Stimulated activated CD4-positive, alpha-beta T cell treated with anti-CD3 and anti-CD28 coated beads, Interleukin-2, amount 100 ng/mL, for 24 hours (primary cell): ENCODE data around the gene ADNP.
"Not testable (repeated sequence)": the region's sequence is repeated elsewhere in the genome, so short reads cannot be mapped to it uniquely, and the experiment has no call there.

ENCODE experiments used
- DNase-seq, 2 donors: peaks; one replicate each; pipeline ENCODE4 v3.0.0-alpha.2; 2020

Gene ADNP

DNA sequence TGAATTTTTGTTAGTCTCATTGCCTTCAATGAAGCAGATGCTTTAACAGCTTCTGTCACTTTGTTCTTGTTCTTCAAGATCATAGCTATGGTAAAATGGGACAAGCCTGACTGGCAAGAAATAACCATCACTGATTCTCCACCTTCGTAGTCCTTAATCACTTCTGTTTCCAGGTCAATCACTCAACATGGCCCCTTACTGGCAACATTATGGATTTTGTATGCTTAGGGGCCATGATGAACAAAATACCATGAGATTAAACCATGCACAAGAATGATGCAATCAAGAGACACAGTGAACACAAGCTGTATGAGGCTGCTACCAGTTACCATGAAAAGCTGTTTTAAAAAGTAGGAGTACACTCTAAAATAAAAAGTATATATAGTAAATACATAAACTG, 32.8 kb downstream of the ADNP start:
- no peak for DNase-seq

GRCh38 chr20:50895111-50895830, 36.0 kb downstream of the ADNP start:
- no peak for DNase-seq

DNA sequence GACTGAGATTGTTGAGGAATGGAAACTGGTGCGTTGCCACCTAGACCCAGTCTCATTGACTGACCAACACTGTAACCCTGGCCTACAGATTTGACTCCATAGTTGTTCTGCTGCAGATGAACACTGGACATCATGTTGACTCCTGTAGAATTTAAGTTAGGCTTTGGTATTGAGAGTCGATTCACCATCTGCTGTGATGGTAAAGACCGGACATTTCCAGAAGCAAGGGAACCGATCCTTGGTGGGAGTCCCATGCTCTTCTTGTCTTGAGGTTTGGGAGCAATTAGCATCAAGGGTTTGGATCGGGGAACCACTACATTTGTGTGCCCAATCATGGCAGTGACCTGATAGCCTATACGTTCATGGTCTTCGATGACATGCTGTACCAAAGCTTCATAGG, 37.6 kb downstream of the ADNP start:
- no peak for DNase-seq

GRCh38 chr20:50892394-50892793, 38.8 kb downstream of the ADNP start:
- DNase-seq: no peak

GRCh38 chr20:50891138-50891537, 40.1 kb downstream of the ADNP start:
- DNase-seq: no peak

- no peak for DNase-seq
These were observed 43.7 kb downstream of the ADNP start for GRCh38 chr20:50887576-50887975.

- no peak for DNase-seq
These were observed 45.0 kb downstream of the ADNP start for GRCh38 chr20:50886184-50886790.

- no peak for DNase-seq
These were observed 45.5 kb downstream of the ADNP start for GRCh38 chr20:50885781-50886180.

DNA sequence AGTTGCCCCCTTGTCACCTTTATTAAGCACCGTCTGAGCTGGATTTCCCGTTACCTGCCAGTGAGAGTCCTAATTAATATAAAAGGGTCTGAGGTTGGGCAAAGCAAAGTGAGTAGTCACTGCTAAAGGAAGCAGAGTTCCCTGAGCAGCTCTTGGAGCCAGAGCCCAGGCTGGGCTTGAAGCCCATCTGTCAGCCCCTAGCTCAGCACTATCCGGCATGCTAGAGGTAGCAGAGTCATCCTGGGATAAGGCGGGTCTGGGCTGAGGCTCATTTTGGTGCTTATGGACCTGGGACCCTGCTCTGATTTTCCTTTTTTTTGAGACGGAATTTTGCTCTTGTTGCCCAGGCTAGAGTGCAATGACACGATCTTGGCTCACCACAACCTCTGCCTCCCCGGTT, 46.2 kb downstream of the ADNP start:
- DNase-seq: no peak

DNA sequence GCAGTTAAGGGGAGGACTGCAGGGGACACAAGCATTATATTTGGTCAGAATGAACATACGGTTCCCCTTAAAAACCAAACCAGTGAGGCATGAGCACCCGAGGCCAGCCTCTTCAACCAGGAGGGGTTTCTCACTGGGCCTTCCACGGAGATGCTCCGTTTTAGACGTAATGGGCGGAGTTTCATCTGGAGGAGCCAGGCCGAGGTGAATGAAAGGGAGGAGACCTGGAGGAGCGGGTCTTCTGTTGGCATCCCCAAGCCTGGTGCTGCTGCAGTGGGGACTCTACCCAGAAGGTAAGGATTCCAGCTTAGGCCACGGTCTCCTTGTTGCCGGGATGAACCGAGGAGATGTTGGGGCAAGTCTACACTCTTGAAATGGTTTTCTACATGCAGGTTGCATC, 47.4 kb downstream of the ADNP start:
- no peak for DNase-seq

- DNase-seq: not testable (repeated sequence)
These were observed 49.3 kb downstream of the ADNP start for GRCh38 chr20:50881759-50882424.

DNA sequence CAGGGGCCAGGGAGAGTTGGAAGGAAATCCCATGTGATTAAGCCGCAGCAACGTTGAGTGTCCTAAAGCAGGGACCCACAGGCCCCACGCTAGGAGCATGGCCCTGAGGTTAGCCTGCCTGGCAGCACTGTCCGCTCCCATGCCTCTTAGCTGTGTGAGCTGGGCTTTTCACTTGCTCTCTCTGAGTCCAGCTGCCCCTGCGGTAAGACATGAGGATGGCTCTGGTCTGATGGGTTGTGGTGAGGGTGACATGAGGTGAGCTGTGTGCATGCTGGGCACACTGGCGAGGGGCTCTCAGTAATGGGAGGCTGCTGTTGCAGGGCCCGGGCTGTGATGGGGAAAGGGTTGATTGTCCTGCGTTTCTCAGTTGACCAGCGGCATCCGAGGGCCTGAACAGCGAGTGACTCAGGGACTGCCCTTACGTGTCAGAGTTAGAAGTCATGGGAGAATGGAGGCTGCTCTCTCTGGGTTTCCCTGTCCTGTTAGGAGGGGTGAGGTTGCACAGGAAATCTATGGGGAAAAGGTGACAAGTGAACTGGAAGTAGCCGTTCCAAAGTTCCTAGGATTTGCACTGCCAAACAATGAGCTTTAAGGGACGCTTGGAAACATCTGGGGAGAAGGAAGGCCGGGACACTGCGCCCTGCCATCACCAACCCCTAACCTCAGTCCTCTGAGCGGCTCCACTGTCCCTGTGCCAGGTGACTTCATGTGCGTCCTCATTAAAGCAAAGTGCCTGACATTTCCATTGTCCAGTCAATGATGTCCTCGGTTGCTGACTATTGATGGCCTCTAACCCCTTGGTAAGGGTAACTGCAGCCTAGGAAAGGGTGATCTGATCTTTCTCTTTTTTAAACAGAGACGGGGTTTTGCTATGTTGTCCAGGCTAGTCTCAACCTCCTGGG, 51.3 kb downstream of the ADNP start:
- no peak for DNase-seq

DNA sequence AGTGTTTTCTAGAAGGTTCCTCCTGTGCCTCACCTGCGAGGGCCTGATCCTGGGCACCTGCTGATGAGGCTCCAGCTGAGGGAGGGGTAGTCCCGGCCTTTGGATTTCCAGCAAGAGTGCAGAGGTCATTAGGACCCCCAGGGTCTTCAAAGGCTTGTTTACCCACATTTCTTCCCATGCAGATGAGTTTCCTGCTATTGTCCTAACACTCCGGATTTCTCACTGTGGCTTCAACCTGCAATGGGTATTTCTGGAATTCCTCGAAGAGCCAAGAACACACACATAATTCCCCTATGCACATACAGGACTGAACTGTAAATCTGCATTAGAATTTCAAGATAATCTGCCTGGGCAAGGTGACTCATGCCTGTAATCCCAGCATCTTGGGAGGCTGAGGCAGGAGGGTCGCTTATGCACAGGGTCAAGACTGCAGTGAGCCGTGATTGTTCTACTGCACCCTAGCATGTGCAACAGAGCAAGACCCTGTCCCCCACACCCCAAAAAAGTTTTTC, 53.9 kb downstream of the ADNP start:
- DNase-seq: no peak

- no peak for DNase-seq
These were observed 54.4 kb downstream of the ADNP start for GRCh38 chr20:50876816-50877215.

DNA sequence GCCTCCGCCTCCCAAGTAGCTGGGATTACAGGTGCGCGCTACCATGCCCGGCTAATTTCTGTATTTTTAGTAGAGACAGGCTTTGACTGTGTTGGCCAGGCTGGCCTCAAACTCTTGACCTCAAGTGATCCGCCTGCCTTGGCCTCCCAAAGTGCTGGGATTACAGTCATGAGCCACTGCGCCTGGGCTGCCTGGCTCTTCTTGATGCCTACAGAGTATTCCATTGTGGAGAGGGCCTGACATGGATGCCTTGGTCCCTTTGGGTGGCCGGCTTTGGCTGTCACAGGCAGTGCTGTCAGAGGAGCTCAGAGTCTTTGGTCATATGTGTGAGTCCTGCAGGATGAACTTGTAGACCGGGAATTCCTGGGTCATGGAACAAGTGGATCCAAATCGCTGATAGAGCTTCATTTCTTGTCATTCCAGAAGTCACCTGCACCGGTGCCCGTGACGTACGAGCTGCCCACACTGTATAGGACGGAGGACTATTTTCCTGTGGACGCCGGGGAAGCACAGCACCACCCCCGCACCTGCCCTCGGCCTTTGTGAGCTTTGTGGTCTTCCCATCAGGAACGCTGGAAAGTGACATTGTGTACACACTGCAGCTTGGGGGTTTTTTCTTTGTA, 55.1 kb downstream of the ADNP start:
- no peak for DNase-seq

- DNase-seq: no peak
These were observed 56.2 kb downstream of the ADNP start for GRCh38 chr20:50874758-50875665.

- no peak for DNase-seq
These were observed 57.0 kb downstream of the ADNP start for GRCh38 chr20:50874111-50874757.

DNA sequence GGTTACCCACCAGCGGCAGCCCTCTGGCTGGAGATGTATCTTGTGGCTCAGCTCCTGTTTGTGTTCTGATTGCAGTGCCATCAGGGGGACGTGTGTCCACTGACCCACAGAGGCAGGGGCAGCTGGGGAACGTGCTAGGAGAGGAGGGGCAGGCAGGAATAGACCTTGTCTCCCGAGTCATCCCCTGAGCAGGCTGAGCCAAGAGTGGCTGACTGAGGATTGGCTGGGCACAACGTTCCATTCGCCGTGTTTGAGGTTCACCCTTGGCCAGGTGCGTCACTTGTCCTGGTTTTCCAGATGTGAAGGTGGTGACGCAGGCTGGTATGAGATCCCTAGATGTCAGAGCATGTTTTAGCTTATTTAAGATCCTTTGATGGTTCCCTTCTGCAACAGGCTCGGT, 57.7 kb downstream of the ADNP start:
- no peak for DNase-seq

GRCh38 chr20:50872560-50873425, 58.4 kb downstream of the ADNP start:
- no peak for DNase-seq
